PC-9 (cell line): ENCODE measurements around the gene NLGN1. TPM values are rescaled to one million over a fixed set of nuclear protein-coding genes. Genes with fewer than 3 reads are reported as not detected.

Experiments used
- BruUV-seq: library from RNA; stranded (reverse); fragments of 400-500 nt; replicated peaks from 2 replicates; lab custom pipeline; 2021; lab: Mats Ljungman, UMichigan
- CTCF ChIA-PET: fragments of 300-600 bp; sonication (Branson Sonifier 250); formaldehyde crosslinking; loops from one replicate; lab custom pipeline; 2022; ENCODE audit warnings: antibody characterized with exemption; lab: Charles Lee
- POLR2A ChIA-PET: fragments of 300-600 bp; sonication (Branson Sonifier 250); formaldehyde crosslinking; loops from one replicate; lab custom pipeline; 2022; ENCODE audit warnings: antibody characterized with exemption; ENCODE audit not compliant: unreplicated experiment; lab: Charles Lee
- DNase-seq, 2 experiments: peaks; one replicate each; pipeline versions ENCODE4 v3.0.0 to v3.0.0-alpha.2; 2015 to 2022; ENCODE audit warnings: mixed read lengths in 1 of 2
- H2AFZ ChIP-seq: fragments of 200-600 bp; sonication (generic); 2 replicates; pipeline ENCODE4 v1.8.1; 2017; ENCODE audit warnings: antibody characterized with exemption
- H3F3A ChIP-seq: fragments of 200-600 bp; sonication (generic); 2 replicates; pipeline ENCODE4 v1.8.1; 2017; ENCODE audit warnings: antibody characterized with exemption, mild to moderate bottlenecking, low read depth; ENCODE audit not compliant: insufficient read depth
- H3K27ac ChIP-seq: fragments of 200-600 bp; sonication (generic); 2 replicates; pipeline ENCODE4 v1.6.1; 2016; ENCODE audit warnings: mixed run types
- H3K27me3 ChIP-seq: fragments of 200-600 bp; sonication (generic); 2 replicates; pipeline ENCODE4 v1.6.1; 2016; ENCODE audit warnings: low read depth, mixed run types; ENCODE audit not compliant: insufficient read depth
- H3K36me3 ChIP-seq: fragments of 200-600 bp; sonication (generic); 2 replicates; pipeline ENCODE4 v1.6.1; 2016; ENCODE audit warnings: low read depth, mixed run types
- H3K4me1 ChIP-seq: fragments of 200-600 bp; sonication (generic); replicated peaks from 2 replicates; pipeline ENCODE4 v1.6.1; 2016; ENCODE audit warnings: mixed run types; ENCODE audit not compliant: insufficient read depth
- H3K4me2 ChIP-seq: fragments of 200-600 bp; sonication (generic); 2 replicates; pipeline ENCODE4 v1.6.1; 2017; ENCODE audit warnings: mixed run types
- H3K4me3 ChIP-seq: fragments of 200-600 bp; sonication (generic); 2 replicates; pipeline ENCODE4 v1.6.1; 2016; ENCODE audit warnings: mixed run types
- H3K79me2 ChIP-seq: fragments of 200-600 bp; sonication (generic); 2 replicates; pipeline ENCODE4 v1.6.1; 2017; ENCODE audit warnings: low read depth, mixed run types
- H3K9me2 ChIP-seq: fragments of 200-600 bp; sonication (generic); 2 replicates; pipeline ENCODE4 v1.8.1; 2017; ENCODE audit warnings: mild to moderate bottlenecking; ENCODE audit not compliant: insufficient read depth
- H3K9me3 ChIP-seq: fragments of 200-600 bp; sonication (generic); 2 replicates; pipeline ENCODE4 v1.8.1; 2016; ENCODE audit warnings: low read depth; ENCODE audit not compliant: insufficient read depth
- H4K20me1 ChIP-seq: fragments of 200-600 bp; sonication (generic); 2 replicates; pipeline ENCODE4 v1.8.1; 2017; ENCODE audit not compliant: insufficient read depth
- CTCF ChIP-seq: fragments of 200-600 bp; sonication (generic); conservative IDR thresholded peaks from 2 replicates; pipeline ENCODE4 v1.6.1; 2017; ENCODE audit warnings: mixed run types, antibody characterized with exemption, mild to moderate bottlenecking, moderate library complexity
- EZH2 ChIP-seq: fragments of 200-600 bp; sonication (generic); IDR thresholded peaks from 2 replicates; pipeline ENCODE4 v1.8.0; 2017; ENCODE audit warnings: antibody characterized with exemption, low read depth
- intact Hi-C: fragments of 100-400 bp; cut with micrococcal nuclease; formaldehyde crosslinking; loops from one replicate; pipeline ENCODE4 v1.10.0; 2022; ENCODE audit not compliant: unreplicated experiment
- total RNA-seq: library from RNA; stranded (reverse); gene quantifications from 2 replicates; pipeline ENCODE4 v1.2.3, GENCODE V29; 2021

NLGN1 gene
- total RNA-seq, 1 experiment from 2014 or later, result 1.4 TPM

DNA sequence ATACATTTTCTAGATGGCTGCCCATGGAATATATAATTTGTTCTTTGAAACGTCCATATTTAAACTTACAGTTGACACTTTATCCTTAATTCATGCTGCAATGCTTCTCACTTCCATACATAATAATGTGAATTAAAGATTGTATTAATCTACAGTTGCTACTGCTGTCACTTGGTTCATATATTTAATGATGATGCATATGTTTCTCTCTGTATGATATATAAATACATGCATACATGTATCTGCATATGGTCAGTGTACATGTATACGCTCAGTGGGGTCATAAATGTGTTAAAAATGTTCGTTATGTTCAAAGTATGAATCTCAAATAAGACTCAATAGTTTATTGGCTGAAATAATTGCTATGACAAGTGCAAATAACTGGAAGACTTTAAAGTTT is 382.5 kb downstream of the NLGN1 start:
- no peaks in the 10 kb centered on the region for H3K4me1 ChIP-seq
- intact Hi-C loops, result no loop called here
- H3K27me3 ChIP-seq, result no peaks in the 10 kb centered on the region
- no peak overlapping the region for H3K27ac ChIP-seq
- BruUV-seq, result no TSS peak
- no peak for TF ChIP-seq CTCF
- TF ChIP-seq EZH2, result no peak
- DNase-seq, result no peak
- H3K79me2 ChIP-seq, result no peaks in the 10 kb centered on the region
- H3K36me3 ChIP-seq, result no peaks in the 10 kb centered on the region
- H4K20me1 ChIP-seq, result no peaks in the 10 kb centered on the region; the same call in 1 of the 2 replicates
- ChIA-PET POLR2A (no interaction called here), CTCF (no interaction called here)
- no peaks in the 10 kb centered on the region for H3F3A ChIP-seq
- H3K4me3 ChIP-seq, result no peak overlapping the region
- H3K4me2 ChIP-seq, result no peak overlapping the region
- H3K9me2 ChIP-seq, result peaks cover 5% of the 10 kb centered on the region; the same call in 1 of the 2 replicates
- H2AFZ ChIP-seq, result no peak overlapping the region
- H3K9me3 ChIP-seq, result no peaks in the 10 kb centered on the region

GRCh38 chr3:173785004-173785403 is 387.5 kb downstream of the NLGN1 start:
- H3K4me1 ChIP-seq, result no peaks in the 10 kb centered on the region
- H4K20me1 ChIP-seq, result no peaks in the 10 kb centered on the region; the same call in 1 of the 2 replicates
- H3K9me2 ChIP-seq, result no peaks in the 10 kb centered on the region
- POLR2A ChIA-PET, result no interaction called here
- no peak overlapping the region for H3K27ac ChIP-seq
- no peak overlapping the region for H3K4me2 ChIP-seq
- intact Hi-C loops, result no loop called here
- TF ChIP-seq CTCF (no peak), EZH2 (no peak)
- no peaks in the 10 kb centered on the region for H3K9me3 ChIP-seq
- H3F3A ChIP-seq, result no peaks in the 10 kb centered on the region
- no peak for DNase-seq
- BruUV-seq, result no TSS peak
- CTCF ChIA-PET, result no interaction called here
- H3K36me3 ChIP-seq, result no peaks in the 10 kb centered on the region
- no peaks in the 10 kb centered on the region for H3K27me3 ChIP-seq
- no peaks in the 10 kb centered on the region for H3K79me2 ChIP-seq
- no peak overlapping the region for H3K4me3 ChIP-seq
- no peak overlapping the region for H2AFZ ChIP-seq

GRCh38 chr3:173789530-173790162 is 392.1 kb downstream of the NLGN1 start:
- Histone ChIP-seq H3K9me3 (no peaks in the 10 kb centered on the region), H3K4me1 (no peaks in the 10 kb centered on the region), H3K36me3 (no peaks in the 10 kb centered on the region), H3K27ac (no peak overlapping the region), H3K4me2 (no peak overlapping the region), H3K79me2 (no peaks in the 10 kb centered on the region), H3K4me3 (no peak overlapping the region), H3F3A (no peaks in the 10 kb centered on the region), H2AFZ (0 out of 2 replicates have a peak overlapping the region, but pooled peaks have one; percentile 1), H3K9me2 (no peaks in the 10 kb centered on the region; the same call in 1 of the 2 replicates), H4K20me1 (no peaks in the 10 kb centered on the region), H3K27me3 (no peaks in the 10 kb centered on the region)
- ChIA-PET CTCF (interaction anchor here (0.6 kb wide), 1 partner anchor 115 kb away, joined by 3 read pairs; no protein-coding TSS in a partner anchor), POLR2A (no interaction called here)
- TF ChIP-seq CTCF, result no peak
- no peak for TF ChIP-seq EZH2
- intact Hi-C loops, result no loop called here
- DNase-seq, result no peak
- no TSS peak for BruUV-seq
